Activated CD4-positive, alpha-beta memory T cell treated with anti-CD3 and anti-CD28 coated beads, Interleukin-2, amount 10 ng/mL, durations not matched to agents 7 days and 5 days (primary cell): ENCODE measurements around the gene NRP1. TPM values are rescaled to one million over a fixed set of nuclear protein-coding genes. Genes with fewer than 3 reads are reported as not detected.

ENCODE experiments used
- CTCF ChIA-PET: fragments of 350-600 bp; sonication (Branson Sonifier 250); formaldehyde crosslinking; loops from one replicate; lab custom pipeline; 2021; ENCODE audit warnings: antibody characterized with exemption, inconsistent platforms; lab: Charles Lee
- POLR2A ChIA-PET: fragments of 350-600 bp; sonication (Branson Sonifier 250); formaldehyde crosslinking; loops from one replicate; lab custom pipeline; 2021; ENCODE audit warnings: antibody characterized with exemption; lab: Charles Lee
- DNase-seq: peaks from one replicate; pipeline ENCODE4 v3.0.0-alpha.2; 2020
- H3K27ac Mint-ChIP-seq: one replicate; pipeline ENCODE4 v1.8.0; 2021; ENCODE audit warnings: mild to moderate bottlenecking, mixed read lengths
- H3K27me3 Mint-ChIP-seq: one replicate; pipeline ENCODE4 v1.8.0; 2021; ENCODE audit warnings: mixed read lengths
- H3K36me3 Mint-ChIP-seq: one replicate; pipeline ENCODE4 v1.8.0; 2021; ENCODE audit warnings: low read depth, mixed read lengths
- H3K4me1 Mint-ChIP-seq: one replicate; pipeline ENCODE4 v1.8.0; 2021; ENCODE audit warnings: mixed read lengths
- H3K4me3 Mint-ChIP-seq: one replicate; pipeline ENCODE4 v1.8.0; 2021; ENCODE audit warnings: mild to moderate bottlenecking, mixed read lengths
- H3K9me3 Mint-ChIP-seq: one replicate; pipeline ENCODE4 v1.8.0; 2021; ENCODE audit warnings: mixed read lengths
- total RNA-seq, 2 experiments: library from RNA; stranded (reverse); gene quantifications; one replicate each; pipeline ENCODE4 v1.2.3, GENCODE V29; 2021

Gene NRP1
- total RNA-seq, 2 experiments from 2014 or later, result 2.0 to 2.6 TPM

- Mint-ChIP-seq H3K4me3 (no peak overlapping the region), H3K27me3 (peaks cover 39% of the 10 kb centered on the region), H3K4me1 (peaks cover 5% of the 10 kb centered on the region), H3K36me3 (no peaks in the 10 kb centered on the region), H3K27ac (no peak overlapping the region), H3K9me3 (peaks cover 2% of the 10 kb centered on the region)
- CTCF ChIA-PET, result no interaction called here
- DNase-seq, result no peak
- POLR2A ChIA-PET, result no interaction called here
Observed at GRCh38 chr10:33341637-33342036, 7.2 kb upstream of the NRP1 start.

- no peaks in the 10 kb centered on the region for H3K36me3 Mint-ChIP-seq
- no peak overlapping the region for H3K27ac Mint-ChIP-seq
- no peak for DNase-seq
- peaks cover 26% of the 10 kb centered on the region for H3K4me1 Mint-ChIP-seq
- ChIA-PET CTCF (interaction anchor here (0.8 to 1.1 kb wide), 2 partner anchors 9 to 11 kb away, joined by 3 read pairs; no protein-coding TSS in a partner anchor), POLR2A (no interaction called here)
- peaks cover 51% of the 10 kb centered on the region for H3K27me3 Mint-ChIP-seq
- H3K4me3 Mint-ChIP-seq, result no peak overlapping the region
- no peaks in the 10 kb centered on the region for H3K9me3 Mint-ChIP-seq
Observed at GRCh38 chr10:33337326-33337957, 3.0 kb upstream of the NRP1 start.

- no peak for DNase-seq
- Mint-ChIP-seq H3K36me3 (no peaks in the 10 kb centered on the region), H3K27ac (no peak overlapping the region), H3K4me3 (peak overlapping the region; percentile 31), H3K9me3 (no peaks in the 10 kb centered on the region), H3K27me3 (peaks cover 55% of the 10 kb centered on the region), H3K4me1 (peaks cover 28% of the 10 kb centered on the region)
- ChIA-PET POLR2A (no interaction called here), CTCF (interaction anchor here (1.1 kb wide), 1 partner anchor 12 kb away, joined by 3 read pairs; no protein-coding TSS in a partner anchor)
Observed at GRCh38 chr10:33336582-33337325, 2.3 kb upstream of the NRP1 start.

- peaks cover 63% of the 10 kb centered on the region for H3K27me3 Mint-ChIP-seq
- peak overlapping the region; percentile 35 for H3K4me3 Mint-ChIP-seq
- peaks cover 33% of the 10 kb centered on the region for H3K4me1 Mint-ChIP-seq
- no peaks in the 10 kb centered on the region for H3K36me3 Mint-ChIP-seq
- ChIA-PET POLR2A (no interaction called here), CTCF (no interaction called here)
- H3K27ac Mint-ChIP-seq, result no peak overlapping the region
- H3K9me3 Mint-ChIP-seq, result no peaks in the 10 kb centered on the region
- DNase-seq, result no peak
Observed at GRCh38 chr10:33335801-33336581, 1.5 kb upstream of the NRP1 start.

- DNase-seq, result no peak
- Mint-ChIP-seq H3K4me3 (peak overlapping the region; percentile 35), H3K9me3 (no peaks in the 10 kb centered on the region), H3K27me3 (peaks cover 65% of the 10 kb centered on the region), H3K4me1 (peaks cover 35% of the 10 kb centered on the region), H3K27ac (no peak overlapping the region), H3K36me3 (no peaks in the 10 kb centered on the region)
- POLR2A ChIA-PET, result no interaction called here
- CTCF ChIA-PET, result no interaction called here
Observed at GRCh38 chr10:33335551-33335800, 1.0 kb upstream of the NRP1 start.

GRCh38 chr10:33334805-33335550 lies 511 bp upstream of the NRP1 start:
- no peaks in the 10 kb centered on the region for H3K9me3 Mint-ChIP-seq
- peak; percentile 41 for DNase-seq
- POLR2A ChIA-PET, result interaction anchor here (0.8 kb wide), 1 partner anchor 219 kb away, joined by 3 read pairs; no protein-coding TSS in a partner anchor
- CTCF ChIA-PET, result interaction anchor here (1.2 to 3.3 kb wide), 3 partner anchors 142 to 1303 kb away, joined by 3 to 15 read pairs (median 4); no protein-coding TSS in a partner anchor
- H3K27me3 Mint-ChIP-seq, result peaks cover 68% of the 10 kb centered on the region
- H3K4me3 Mint-ChIP-seq, result peak overlapping the region; percentile 68
- H3K36me3 Mint-ChIP-seq, result no peaks in the 10 kb centered on the region
- no peak overlapping the region for H3K27ac Mint-ChIP-seq
- H3K4me1 Mint-ChIP-seq, result peaks cover 35% of the 10 kb centered on the region

GRCh38 chr10:33333260-33334101 lies 986 bp downstream of the NRP1 start:
- Mint-ChIP-seq H3K4me3 (peak overlapping the region; percentile 68), H3K36me3 (no peaks in the 10 kb centered on the region), H3K4me1 (peaks cover 35% of the 10 kb centered on the region), H3K27ac (peak overlapping the region; percentile 61), H3K27me3 (peaks cover 60% of the 10 kb centered on the region), H3K9me3 (no peaks in the 10 kb centered on the region)
- ChIA-PET CTCF (interaction anchor here (0.6 to 3.3 kb wide), 7 partner anchors 10 to 1305 kb away, joined by 3 to 15 read pairs (median 4); no protein-coding TSS in a partner anchor), POLR2A (interaction anchor here (0.6 to 1.0 kb wide), 2 partner anchors 14 to 210 kb away, joined by 4 read pairs; no protein-coding TSS in a partner anchor)
- peak; percentile 57 for DNase-seq

GRCh38 chr10:33332183-33333065 lies 2.0 kb downstream of the NRP1 start:
- POLR2A ChIA-PET, result interaction anchor here (1.0 kb wide), 1 partner anchor 10 kb away, joined by 3 read pairs; no protein-coding TSS in a partner anchor
- H3K27me3 Mint-ChIP-seq, result peaks cover 59% of the 10 kb centered on the region

GRCh38 chr10:33331379-33331694 lies 3.1 kb downstream of the NRP1 start:
- H3K27me3 Mint-ChIP-seq, result peaks cover 54% of the 10 kb centered on the region
- peaks cover 31% of the 10 kb centered on the region for H3K4me1 Mint-ChIP-seq
- CTCF ChIA-PET, result interaction anchor here (0.8 to 3.0 kb wide), 6 partner anchors 9 to 1307 kb away, joined by 3 to 14 read pairs (median 4); no protein-coding TSS in a partner anchor
- POLR2A ChIA-PET, result interaction anchor here (1.0 kb wide), 1 partner anchor 9 kb away, joined by 3 read pairs; no protein-coding TSS in a partner anchor
- no peak for DNase-seq
- H3K4me3 Mint-ChIP-seq, result no peak overlapping the region
- H3K9me3 Mint-ChIP-seq, result no peaks in the 10 kb centered on the region
- H3K36me3 Mint-ChIP-seq, result no peaks in the 10 kb centered on the region
- H3K27ac Mint-ChIP-seq, result no peak overlapping the region

More at GRCh38 chr10:33332183-33333065, 2.0 kb downstream of the NRP1 start:
- H3K9me3 Mint-ChIP-seq, result no peaks in the 10 kb centered on the region
- peaks cover 35% of the 10 kb centered on the region for H3K4me1 Mint-ChIP-seq
- DNase-seq, result no peak
- H3K4me3 Mint-ChIP-seq, result no peak overlapping the region
- no peak overlapping the region for H3K27ac Mint-ChIP-seq
- no peaks in the 10 kb centered on the region for H3K36me3 Mint-ChIP-seq
- CTCF ChIA-PET, result interaction anchor here (0.5 to 3.3 kb wide), 8 partner anchors 9 to 1306 kb away, joined by 3 to 15 read pairs (median 4); no protein-coding TSS in a partner anchor

- H3K27ac Mint-ChIP-seq, result no peak overlapping the region
- no peaks in the 10 kb centered on the region for H3K36me3 Mint-ChIP-seq
- peaks cover 28% of the 10 kb centered on the region for H3K4me1 Mint-ChIP-seq
- ChIA-PET CTCF (interaction anchor here (0.8 to 3.0 kb wide), 6 partner anchors 9 to 1308 kb away, joined by 3 to 14 read pairs (median 4); no protein-coding TSS in a partner anchor), POLR2A (no interaction called here)
- no peak overlapping the region for H3K4me3 Mint-ChIP-seq
- DNase-seq, result peak; percentile 80
- no peaks in the 10 kb centered on the region for H3K9me3 Mint-ChIP-seq
- H3K27me3 Mint-ChIP-seq, result peaks cover 54% of the 10 kb centered on the region
Observed at GRCh38 chr10:33330543-33331378, 3.7 kb downstream of the NRP1 start.
